Smooth muscle cell (in vitro differentiated cells): ENCODE results near the gene PHPT1. TPM values are rescaled to one million over a fixed set of nuclear protein-coding genes. Genes with fewer than 3 reads are reported as not detected.

Experiments
- DNase-seq: peaks from one replicate; lab custom pipeline; 2025; ENCODE audit not compliant: unreplicated experiment; lab: John Stamatoyannopoulos, UW
- H2AFZ ChIP-seq: fragments of 200-600 bp; sonication (generic); 2 replicates; pipeline ENCODE4 v1.6.0; 2016; ENCODE audit warnings: antibody characterized with exemption, low read depth, mild to moderate bottlenecking
- H3F3A ChIP-seq: fragments of 200-600 bp; sonication (generic); 2 replicates; pipeline ENCODE4 v1.6.0; 2017; ENCODE audit warnings: antibody characterized with exemption, low read depth
- H3K27ac ChIP-seq: fragments of 200-600 bp; sonication (generic); 2 replicates; pipeline ENCODE4 v1.5.1; 2016; ENCODE audit warnings: low read depth, mild to moderate bottlenecking
- H3K27me3 ChIP-seq: fragments of 200-600 bp; sonication (generic); 2 replicates; pipeline ENCODE4 v1.6.1; 2016; ENCODE audit warnings: low read depth, mild to moderate bottlenecking
- H3K36me3 ChIP-seq: fragments of 200-600 bp; sonication (generic); 2 replicates; pipeline ENCODE4 v1.5.1; 2016; ENCODE audit warnings: low read depth
- H3K4me1 ChIP-seq: fragments of 200-600 bp; sonication (generic); 2 replicates; pipeline ENCODE4 v1.5.1; 2016; ENCODE audit warnings: low read depth
- H3K4me2 ChIP-seq: fragments of 200-600 bp; sonication (generic); 2 replicates; pipeline ENCODE4 v1.6.0; 2016; ENCODE audit warnings: mild to moderate bottlenecking
- H3K4me3 ChIP-seq: fragments of 200-600 bp; sonication (generic); 2 replicates; pipeline ENCODE4 v1.5.1; 2016; ENCODE audit warnings: mild to moderate bottlenecking
- H3K79me2 ChIP-seq: fragments of 200-600 bp; sonication (generic); 2 replicates; pipeline ENCODE4 v1.6.0; 2016; ENCODE audit warnings: low read depth, mild to moderate bottlenecking
- H3K9ac ChIP-seq: fragments of 200-600 bp; sonication (generic); 2 replicates; pipeline ENCODE4 v1.6.0; 2016; ENCODE audit warnings: low read depth
- H3K9me3 ChIP-seq: fragments of 200-600 bp; sonication (generic); replicated peaks from 2 replicates; pipeline ENCODE4 v1.5.1; 2016; ENCODE audit warnings: low read depth
- H4K20me1 ChIP-seq: fragments of 200-600 bp; sonication (generic); 2 replicates; pipeline ENCODE4 v1.6.0; 2016; ENCODE audit warnings: low read depth
- CTCF ChIP-seq: fragments of 200-600 bp; sonication (generic); IDR thresholded peaks from 2 replicates; pipeline ENCODE4 v1.5.1; 2017; ENCODE audit warnings: borderline replicate concordance, mild to moderate bottlenecking, antibody characterized with exemption; ENCODE audit not compliant: insufficient read depth, poor library complexity, severe bottlenecking
- WGBS: methylation state at CpG from one replicate; pipeline ENCODE4 v1.1.7; 2016; ENCODE audit warnings: low lambda C conversion rate; 5-methylcytosine and 5-hydroxymethylcytosine counted together
- microRNA-seq: library from miRNA; unstranded; fragments of <30 nt; microRNA quantifications from one replicate; pipeline ENCODE4, GENCODE V29; 2016; ENCODE audit warnings: borderline number of aligned reads
- polyA plus RNA-seq: library from polyadenylated mRNA; unstranded; fragments of >200 nt; fragmentation: Nextera tagmentation; extraction: Ambion mirVana; gene quantifications from 2 replicates; pipeline ENCODE4 v1.2.1, GENCODE V29; 2016
- small RNA-seq: library from RNA; depleted of rRNA; stranded (forward); fragments of <200 nt; gene quantifications from one replicate; pipeline ENCODE3, GENCODE V24; 2014
- total RNA-seq: library from RNA; depleted of rRNA; stranded (reverse); fragments of >200 nt; gene quantifications from 2 replicates; pipeline ENCODE4 v1.2.3, GENCODE V29; 2014

PHPT1 gene
- total and polyA plus RNA-seq, 2 experiments from 2014 or later = 173 to 381 TPM

- TF ChIP-seq CTCF = no peak
- Histone ChIP-seq H3K9me3 (no peaks in the 10 kb centered on the region), H3K36me3 (no peaks in the 10 kb centered on the region), H3F3A (no peaks in the 10 kb centered on the region), H3K9ac (no peak overlapping the region), H3K27me3 (no peaks in the 10 kb centered on the region), H2AFZ (no peak overlapping the region), H3K27ac (no peak overlapping the region), H3K4me2 (no peak overlapping the region), H4K20me1 (peaks cover 33% of the 10 kb centered on the region), H3K79me2 (peaks cover 19% of the 10 kb centered on the region), H3K4me3 (no peak overlapping the region), H3K4me1 (peaks cover 4% of the 10 kb centered on the region)
- WGBS = 94% methylated on average over 9 of the region's 9 CpGs
- no peak for DNase-seq
Observed at GRCh38 chr9:136899196-136899595, 50.0 kb downstream of the PHPT1 start.

GRCh38 chr9:136900556-136900955 is 51.3 kb downstream of the PHPT1 start:
- H3K4me1 ChIP-seq = peaks cover 4% of the 10 kb centered on the region
- TF ChIP-seq CTCF = no peak
- H3K27ac ChIP-seq = no peak overlapping the region
- peaks cover 9% of the 10 kb centered on the region for H3K79me2 ChIP-seq
- no peaks in the 10 kb centered on the region for H3K36me3 ChIP-seq
- H3K4me2 ChIP-seq = no peak overlapping the region
- no peaks in the 10 kb centered on the region for H3F3A ChIP-seq
- no peaks in the 10 kb centered on the region for H3K9me3 ChIP-seq
- no peak overlapping the region for H3K4me3 ChIP-seq
- H3K9ac ChIP-seq = no peak overlapping the region
- no peak overlapping the region for H2AFZ ChIP-seq
- WGBS = 96% methylated on average over 10 of the region's 10 CpGs
- H4K20me1 ChIP-seq = peaks cover 20% of the 10 kb centered on the region
- no peaks in the 10 kb centered on the region for H3K27me3 ChIP-seq
- DNase-seq = no peak

Small RNAs within 50 kb of the gene (microRNA-seq; reads per million reads assigned to microRNA genes)
- gene MIR4292 (not detected), gene MIR4479 (3.5 reads per million)

Small RNAs within 50 kb of the gene (small RNA-seq; reads per million reads assigned to genes)
- not detected for gene AL355987.2
- not detected for gene MIR4292
- gene MIR4479 = not detected

Other genes starting within 250 kb of the PHPT1 start
- gene EGFL7, start 186.5 kb upstream of the PHPT1 start, total RNA-seq = 60.3 and 61.8 TPM in 2 replicates
- 196 and 239 TPM in 2 replicates for gene EGFL7, start 186.5 kb upstream of the PHPT1 start, polyA plus RNA-seq
- 42.9 and 48.6 TPM in 2 replicates for gene AGPAT2, start 162.0 kb upstream of the PHPT1 start, total RNA-seq
- gene AGPAT2, start 162.0 kb upstream of the PHPT1 start, polyA plus RNA-seq = 105 and 122 TPM in 2 replicates
- 14.6 and 25.5 TPM in 2 replicates for gene DIPK1B, start 136.8 kb upstream of the PHPT1 start, total RNA-seq
- gene DIPK1B, start 136.8 kb upstream of the PHPT1 start, polyA plus RNA-seq = 57.8 and 58.5 TPM in 2 replicates
- not detected in 2 replicates for gene LCN10, start 106.5 kb upstream of the PHPT1 start, total RNA-seq
- not detected in 2 replicates for gene LCN10, start 106.5 kb upstream of the PHPT1 start, polyA plus RNA-seq
- not detected in 2 replicates for gene LCN6, start 100.9 kb upstream of the PHPT1 start, total RNA-seq
- gene LCN6, start 100.9 kb upstream of the PHPT1 start, polyA plus RNA-seq = not detected in 2 replicates
- gene LCN8, start 91.2 kb upstream of the PHPT1 start, total RNA-seq = not detected in 2 replicates
- not detected in 2 replicates for gene LCN8, start 91.2 kb upstream of the PHPT1 start, polyA plus RNA-seq
- gene LCN15, start 84.9 kb upstream of the PHPT1 start, total RNA-seq = not detected in 2 replicates
- not detected in 2 replicates for gene LCN15, start 84.9 kb upstream of the PHPT1 start, polyA plus RNA-seq
- 59.2 and 75.4 TPM in 2 replicates for gene TMEM141, start 58.1 kb upstream of the PHPT1 start, total RNA-seq
- gene TMEM141, start 58.1 kb upstream of the PHPT1 start, polyA plus RNA-seq = 112 and 118 TPM in 2 replicates
- 1.2 and 2.0 TPM in 2 replicates for gene CCDC183, start 53.1 kb upstream of the PHPT1 start, total RNA-seq
- gene CCDC183, start 53.1 kb upstream of the PHPT1 start, polyA plus RNA-seq = 3.7 and 9.4 TPM in 2 replicates
- 41.5 and 54.3 TPM in 2 replicates for gene RABL6, start 41.5 kb upstream of the PHPT1 start, total RNA-seq
- 81.6 and 97.2 TPM in 2 replicates for gene RABL6, start 41.5 kb upstream of the PHPT1 start, polyA plus RNA-seq
- gene AJM1, start 6.9 kb upstream of the PHPT1 start, total RNA-seq = 1.2 and 1.8 TPM in 2 replicates
- 2.9 and 3.7 TPM in 2 replicates for gene AJM1, start 6.9 kb upstream of the PHPT1 start, polyA plus RNA-seq
- gene MAMDC4, start 2.9 kb downstream of the PHPT1 start, total RNA-seq = 3.8 TPM in 2 replicates
- 7.5 and 8.0 TPM in 2 replicates for gene MAMDC4, start 2.9 kb downstream of the PHPT1 start, polyA plus RNA-seq
- gene EDF1, start 16.9 kb downstream of the PHPT1 start, total RNA-seq = 304 and 306 TPM in 2 replicates
- 492 and 548 TPM in 2 replicates for gene EDF1, start 16.9 kb downstream of the PHPT1 start, polyA plus RNA-seq
- 6.2 and 7.0 TPM in 2 replicates for gene TRAF2, start 37.1 kb downstream of the PHPT1 start, total RNA-seq
- gene TRAF2, start 37.1 kb downstream of the PHPT1 start, polyA plus RNA-seq = 15.9 and 18.0 TPM in 2 replicates
- 70.5 and 103 TPM in 2 replicates for gene FBXW5, start 95.3 kb downstream of the PHPT1 start, total RNA-seq
- gene FBXW5, start 95.3 kb downstream of the PHPT1 start, polyA plus RNA-seq = 105 and 109 TPM in 2 replicates
- not detected in 2 replicates for gene C8G, start 95.8 kb downstream of the PHPT1 start, total RNA-seq
- gene C8G, start 95.8 kb downstream of the PHPT1 start, polyA plus RNA-seq = 1.4 TPM in 1 of 2 replicates, not detected in the other
- gene LCN12, start 102.9 kb downstream of the PHPT1 start, total RNA-seq = not detected in 2 replicates
- not detected in 2 replicates for gene LCN12, start 102.9 kb downstream of the PHPT1 start, polyA plus RNA-seq
- gene PTGDS, start 128.1 kb downstream of the PHPT1 start, total RNA-seq = 119 and 145 TPM in 2 replicates
- gene PTGDS, start 128.1 kb downstream of the PHPT1 start, polyA plus RNA-seq = 597 and 611 TPM in 2 replicates
- gene LCNL1, start 133.6 kb downstream of the PHPT1 start, total RNA-seq = 0.67 and 1.1 TPM in 2 replicates
- gene LCNL1, start 133.6 kb downstream of the PHPT1 start, polyA plus RNA-seq = 0.85 and 0.89 TPM in 2 replicates
- gene PAXX, start 143.0 kb downstream of the PHPT1 start, total RNA-seq = 27.4 and 29.0 TPM in 2 replicates
- 61.4 and 62.0 TPM in 2 replicates for gene PAXX, start 143.0 kb downstream of the PHPT1 start, polyA plus RNA-seq
- 15.2 and 36.8 TPM in 2 replicates for gene CLIC3, start 147.2 kb downstream of the PHPT1 start, total RNA-seq
- gene CLIC3, start 147.2 kb downstream of the PHPT1 start, polyA plus RNA-seq = 43.9 and 69.9 TPM in 2 replicates
- gene ABCA2, start 178.8 kb downstream of the PHPT1 start, total RNA-seq = 15.9 and 23.0 TPM in 2 replicates
- gene ABCA2, start 178.8 kb downstream of the PHPT1 start, polyA plus RNA-seq = 26.2 and 29.0 TPM in 2 replicates
- not detected in 2 replicates for gene FUT7, start 182.7 kb downstream of the PHPT1 start, total RNA-seq
- 0.51 TPM in 1 of 2 replicates, not detected in the other for gene FUT7, start 182.7 kb downstream of the PHPT1 start, polyA plus RNA-seq
- gene NPDC1, start 196.8 kb downstream of the PHPT1 start, total RNA-seq = 5.9 and 9.9 TPM in 2 replicates
- gene NPDC1, start 196.8 kb downstream of the PHPT1 start, polyA plus RNA-seq = 19.3 and 38.8 TPM in 2 replicates
- gene ENTPD2, start 204.7 kb downstream of the PHPT1 start, total RNA-seq = not detected in 2 replicates
- gene ENTPD2, start 204.7 kb downstream of the PHPT1 start, polyA plus RNA-seq = 0.30 and 0.78 TPM in 2 replicates
- gene SAPCD2, start 221.1 kb downstream of the PHPT1 start, total RNA-seq = 1.9 and 2.1 TPM in 2 replicates
- 3.9 and 5.0 TPM in 2 replicates for gene SAPCD2, start 221.1 kb downstream of the PHPT1 start, polyA plus RNA-seq
- 5.8 and 7.2 TPM in 2 replicates for gene UAP1L1, start 228.1 kb downstream of the PHPT1 start, total RNA-seq
- 22.5 and 23.8 TPM in 2 replicates for gene UAP1L1, start 228.1 kb downstream of the PHPT1 start, polyA plus RNA-seq
- 62.9 and 70.9 TPM in 2 replicates for gene MAN1B1, start 237.6 kb downstream of the PHPT1 start, total RNA-seq
- gene MAN1B1, start 237.6 kb downstream of the PHPT1 start, polyA plus RNA-seq = 97.1 and 109 TPM in 2 replicates